HG03066 (cell line): Measurements from ENCODE around the gene YBEY.

Experiments
- ATAC-seq: cut with Tn5 transposase; IDR thresholded peaks from one replicate; pipeline ENCODE4 v1.9.1; 2021; ENCODE audit warnings: low read depth; ENCODE audit not compliant: unreplicated experiment

YBEY gene

GRCh38 chr21:46264046-46264689, 22.0 kb upstream of the YBEY start:
- ATAC-seq = no peak

- no peak for ATAC-seq
Measured at GRCh38 chr21:46264690-46265144, 21.4 kb upstream of the YBEY start.

- ATAC-seq = no peak
Measured at GRCh38 chr21:46265736-46266525, 20.2 kb upstream of the YBEY start.

GRCh38 chr21:46266946-46267345, 19.2 kb upstream of the YBEY start:
- no peak for ATAC-seq

- no peak for ATAC-seq
Measured at GRCh38 chr21:46268371-46268770, 17.8 kb upstream of the YBEY start.

GRCh38 chr21:46269466-46269865, 16.7 kb upstream of the YBEY start:
- ATAC-seq = no peak

GRCh38 chr21:46273341-46273740, 12.8 kb upstream of the YBEY start:
- no peak for ATAC-seq

GRCh38 chr21:46274797-46275390, 11.2 kb upstream of the YBEY start:
- ATAC-seq = no peak

GRCh38 chr21:46284077-46284644, 2.0 kb upstream of the YBEY start:
- ATAC-seq = no peak

- no peak for ATAC-seq
Measured at GRCh38 chr21:46284733-46285132, 1.4 kb upstream of the YBEY start.

GRCh38 chr21:46285206-46285661, 908 bp upstream of the YBEY start, which contains the start of gene MCM3AP:
Gene MCM3AP (minus strand): TSS chr21:46285611. CDS start chr21:46285286, 325 bp downstream.
- no peak for ATAC-seq

- no peak for ATAC-seq
Measured at GRCh38 chr21:46286648-46287002, 483 bp downstream of the YBEY start.

- ATAC-seq = no peak
Measured at GRCh38 chr21:46287541-46287940, 1.4 kb downstream of the YBEY start.

GRCh38 chr21:46289655-46290179, 3.6 kb downstream of the YBEY start:
- no peak for ATAC-seq

- no peak for ATAC-seq
Measured at GRCh38 chr21:46291561-46291960, 5.4 kb downstream of the YBEY start.

- no peak for ATAC-seq
Measured at GRCh38 chr21:46294647-46295176, 8.6 kb downstream of the YBEY start.

- ATAC-seq = no peak
Measured at GRCh38 chr21:46295177-46295770, 9.1 kb downstream of the YBEY start.

- no peak for ATAC-seq
Measured at GRCh38 chr21:46295996-46296752, 10.0 kb downstream of the YBEY start.
